ENCODE results near the gene IL3.

DNA sequence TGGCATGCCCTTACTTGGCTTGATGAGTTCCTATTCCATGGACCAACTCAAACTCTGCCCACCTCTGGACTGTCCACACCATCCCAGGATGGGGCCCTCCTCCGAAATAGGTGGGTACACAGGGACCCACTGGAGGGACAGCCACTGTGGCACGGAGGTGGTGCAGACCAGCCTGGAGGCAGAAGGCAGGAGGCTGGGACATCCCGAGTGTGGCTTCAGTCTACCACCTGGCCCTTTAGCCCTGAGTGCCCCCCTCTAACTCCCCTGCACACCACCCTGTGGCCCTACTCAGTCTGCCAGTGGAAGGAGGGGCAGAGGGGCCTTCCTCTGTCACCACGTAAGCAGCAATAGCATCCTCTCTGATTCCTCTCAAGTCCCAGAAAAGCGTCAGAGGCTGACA lies 3.7 kb downstream of the IL3 start:
- TF ChIP-seq POLR2A (IDR thresholded peaks at IDR 0.05; ENCODE audit: low read depth, low read length) (no peak), POLR2AphosphoS5 (IDR thresholded peaks at IDR 0.05; ENCODE audit: low read depth, low read length) (no peak), POU2F2 (IDR thresholded peaks at IDR 0.05; ENCODE audit: low read depth, low read length) (no peak), SPI1 (IDR thresholded peaks at IDR 0.05; ENCODE audit: low read depth, low read length) (no peak), TAF1 (IDR thresholded peaks at IDR 0.05; ENCODE audit: low read depth, low read length) (no peak)

Measured in GM12891 (cell line).